Measurements from ENCODE around the gene SLC25A52. TPM values are rescaled to one million over a fixed set of nuclear protein-coding genes. Genes with fewer than 3 reads are reported as not detected.

SLC25A52 gene
- total RNA-seq, 1 donor from 2014 or later: not detected

DNA sequence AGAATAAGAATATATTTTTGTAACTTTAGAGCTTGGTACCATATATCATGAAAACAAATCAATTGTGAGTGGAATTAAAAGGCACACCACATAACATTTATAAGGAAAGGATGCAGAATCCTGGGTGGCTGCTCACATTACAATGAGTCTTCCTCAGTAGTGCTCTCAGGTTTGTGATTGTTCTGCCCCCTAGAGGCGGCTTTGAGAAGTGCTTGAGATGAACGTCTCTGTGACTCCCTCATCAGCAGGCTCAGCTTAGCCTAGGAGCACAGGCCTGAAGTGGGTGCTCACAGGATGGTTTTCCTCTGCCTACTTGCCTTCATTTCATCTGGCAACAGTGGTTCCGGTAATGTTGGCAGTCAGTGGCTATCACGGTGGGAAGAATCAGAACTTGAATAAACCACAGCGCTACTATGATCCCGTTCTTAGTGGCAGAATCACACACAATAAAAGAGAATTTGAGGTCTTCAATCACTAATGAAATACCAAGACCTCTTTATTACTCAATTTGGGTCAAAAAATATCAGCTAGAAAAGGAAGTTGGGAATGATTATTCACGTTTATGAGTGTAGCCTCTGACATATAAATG, 38.2 kb downstream of the SLC25A52 start:
- peak; percentile 76 for DNase-seq (ENCODE audit: extremely low spot score, unreplicated experiment)
- H3K36me3 Mint-ChIP-seq: peaks cover 5% of the 10 kb centered on the region
- H3K27me3 Mint-ChIP-seq: no peaks in the 10 kb centered on the region
- TF ChIP-seq CTCF (conservative IDR thresholded peaks at IDR 0.05): peak; percentile 91
- H3K4me3 Mint-ChIP-seq: no peak overlapping the region
- no peak overlapping the region for H3K27ac Mint-ChIP-seq
- H3K9me3 Mint-ChIP-seq: peaks cover 10% of the 10 kb centered on the region
- H3K4me1 Mint-ChIP-seq (ENCODE audit: unreplicated experiment): peaks cover 8% of the 10 kb centered on the region

GRCh38 chr18:31721601-31722000, 39.1 kb downstream of the SLC25A52 start:
- Mint-ChIP-seq H3K9me3 (peaks cover 10% of the 10 kb centered on the region), H3K4me1 (ENCODE audit: unreplicated experiment) (peaks cover 8% of the 10 kb centered on the region), H3K4me3 (peak overlapping the region; percentile 7), H3K27ac (peak overlapping the region; percentile 15), H3K27me3 (no peaks in the 10 kb centered on the region), H3K36me3 (peaks cover 5% of the 10 kb centered on the region)
- no peak for DNase-seq (ENCODE audit: extremely low spot score, unreplicated experiment)
- no peak for TF ChIP-seq CTCF (conservative IDR thresholded peaks at IDR 0.05)

DNA sequence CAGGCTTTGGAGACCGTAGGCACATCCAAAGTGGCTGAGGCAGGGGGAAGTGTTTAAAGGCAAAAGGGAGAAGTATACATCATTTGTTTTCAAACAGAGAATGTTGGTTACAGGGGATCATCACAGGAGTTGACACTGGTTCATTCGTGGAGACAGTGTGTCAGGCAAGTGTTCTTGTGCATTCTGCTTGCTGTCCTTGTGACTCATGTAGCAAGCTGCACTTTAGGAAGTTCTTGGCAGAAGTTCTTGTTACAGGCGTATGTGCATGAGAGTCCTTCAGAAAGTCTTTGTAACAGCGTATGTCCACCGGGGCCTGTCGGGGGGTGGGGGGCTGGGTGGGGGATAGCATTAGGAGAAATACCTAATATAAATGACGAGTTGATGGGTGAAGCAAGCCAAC, 39.8 kb downstream of the SLC25A52 start:
- H3K27me3 Mint-ChIP-seq: no peaks in the 10 kb centered on the region
- peaks cover 10% of the 10 kb centered on the region for H3K9me3 Mint-ChIP-seq
- TF ChIP-seq CTCF (conservative IDR thresholded peaks at IDR 0.05): no peak
- H3K36me3 Mint-ChIP-seq: peaks cover 5% of the 10 kb centered on the region
- peak overlapping the region; percentile 82 for H3K27ac Mint-ChIP-seq
- no peak overlapping the region for H3K4me3 Mint-ChIP-seq
- H3K4me1 Mint-ChIP-seq (ENCODE audit: unreplicated experiment): peaks cover 8% of the 10 kb centered on the region
- no peak for DNase-seq (ENCODE audit: extremely low spot score, unreplicated experiment)

- peaks cover 5% of the 10 kb centered on the region for H3K36me3 Mint-ChIP-seq
- peaks cover 8% of the 10 kb centered on the region for H3K4me1 Mint-ChIP-seq (ENCODE audit: unreplicated experiment)
- H3K9me3 Mint-ChIP-seq: peaks cover 10% of the 10 kb centered on the region
- no peak for DNase-seq (ENCODE audit: extremely low spot score, unreplicated experiment)
- peak overlapping the region; percentile 82 for H3K27ac Mint-ChIP-seq
- TF ChIP-seq CTCF (conservative IDR thresholded peaks at IDR 0.05): no peak
- H3K4me3 Mint-ChIP-seq: peak overlapping the region; percentile 54
- H3K27me3 Mint-ChIP-seq: no peaks in the 10 kb centered on the region
Measured at GRCh38 chr18:31719363-31720006, 41.2 kb downstream of the SLC25A52 start.

DNA sequence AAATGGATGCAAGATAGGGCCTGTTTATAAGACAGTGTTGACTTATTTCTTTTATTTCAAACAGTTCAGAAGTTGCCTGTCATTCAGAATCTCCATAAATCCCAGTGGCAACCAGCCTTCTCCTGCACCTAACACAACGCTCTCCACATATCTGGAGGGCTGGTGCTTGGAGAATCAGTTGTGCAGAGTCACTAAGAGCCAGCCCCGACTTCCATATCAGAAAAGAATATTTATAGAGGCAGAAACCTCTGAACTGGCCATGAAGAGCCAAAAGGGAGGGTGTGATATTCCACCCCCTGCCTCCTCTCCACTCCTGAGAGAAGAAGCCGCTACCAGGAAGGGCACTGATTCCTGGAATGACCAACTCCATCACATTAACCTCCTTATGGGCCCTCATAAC, 42.3 kb downstream of the SLC25A52 start:
- Mint-ChIP-seq H3K36me3 (peaks cover 5% of the 10 kb centered on the region), H3K27me3 (no peaks in the 10 kb centered on the region), H3K27ac (no peak overlapping the region), H3K4me3 (no peak overlapping the region), H3K9me3 (peaks cover 10% of the 10 kb centered on the region), H3K4me1 (ENCODE audit: unreplicated experiment) (peaks cover 8% of the 10 kb centered on the region)
- DNase-seq (ENCODE audit: extremely low spot score, unreplicated experiment): no peak
- TF ChIP-seq CTCF (conservative IDR thresholded peaks at IDR 0.05): no peak
